Esophagus squamous epithelium (tissue), 5 donors: Measurements from ENCODE around the gene CLOCK. TPM values are rescaled to one million over a fixed set of nuclear protein-coding genes. Genes with fewer than 3 reads are reported as not detected.

Experiments
- DNase-seq: peaks from one replicate; lab custom pipeline; 2025; lab: John Stamatoyannopoulos, UW
- H3K27ac ChIP-seq, 4 donors: fragments of 200-600 bp; sonication (generic); one replicate each; pipeline ENCODE4 v1.5.1; 2016 to 2019; ENCODE audit warnings: mild to moderate bottlenecking in 1 of 4
- H3K27me3 ChIP-seq, 4 donors: fragments of 200-600 bp; sonication (generic); 1 replicate in 3 of 4; 2 replicates in 1 of 4; pipeline versions ENCODE4 v1.5.1 to v1.6.0; 2017 to 2021; ENCODE audit warnings: antibody characterized with exemption in 1 of 4
- H3K36me3 ChIP-seq, 3 donors: fragments of 200-600 bp; sonication (generic); one replicate each; pipeline ENCODE4 v1.5.1; 2016 to 2019
- H3K4me1 ChIP-seq, 3 donors: fragments of 200-600 bp; sonication (generic); one replicate each; pipeline ENCODE4 v1.5.1; 2017 to 2019
- H3K4me3 ChIP-seq, 4 donors: fragments of 200-600 bp; sonication (generic); 1 replicate in 3 of 4; 2 replicates in 1 of 4; pipeline ENCODE4 v1.5.1; 2016 to 2019; ENCODE audit warnings: mild to moderate bottlenecking in 2 of 4, moderate library complexity in 1 of 4
- H3K9me3 ChIP-seq, 3 donors: fragments of 200-600 bp; sonication (generic); one replicate each; pipeline ENCODE4 v1.5.1; 2016 to 2019
- CTCF ChIP-seq, 6 experiments: fragments of 450-650 bp in 4 of 6; fragments of 200-600 bp in 2 of 6; sonication (generic) in 2 of 6; IDR thresholded peaks; one replicate each; pipeline ENCODE4 v1.5.1; 2016 to 2019; ENCODE audit warnings: antibody characterized with exemption in 6 of 6, mild to moderate bottlenecking in 4 of 6, moderate library complexity in 4 of 6
- POLR2A ChIP-seq, 4 donors: fragments of 450-650 bp; IDR thresholded peaks; one replicate each; pipeline ENCODE4 v1.6.1; 2017; ENCODE audit warnings: antibody characterized with exemption in 4 of 4, mild to moderate bottlenecking in 4 of 4, moderate library complexity in 3 of 4
- WGBS, 2 donors: methylation state at CpG; one replicate each; pipeline ENCODE4 v1.1.5; 2018; 5-methylcytosine and 5-hydroxymethylcytosine counted together
- intact Hi-C: fragments of 100-400 bp; cut with DNase I; formaldehyde crosslinking; loops from one replicate; pipeline ENCODE4 v1.15.0; 2022
- total RNA-seq, 4 donors: library from RNA; depleted of rRNA; stranded (reverse); fragments of >200 nt; gene quantifications; one replicate each; pipeline ENCODE4 v1.1.0, GENCODE V29; 2016
- donor health status: DM: yes; HTN: yes; CAD: no.

CLOCK gene
- total RNA-seq, 4 donors from 2014 or later, result 15.2 to 39.3 (median 32.6) TPM

DNA sequence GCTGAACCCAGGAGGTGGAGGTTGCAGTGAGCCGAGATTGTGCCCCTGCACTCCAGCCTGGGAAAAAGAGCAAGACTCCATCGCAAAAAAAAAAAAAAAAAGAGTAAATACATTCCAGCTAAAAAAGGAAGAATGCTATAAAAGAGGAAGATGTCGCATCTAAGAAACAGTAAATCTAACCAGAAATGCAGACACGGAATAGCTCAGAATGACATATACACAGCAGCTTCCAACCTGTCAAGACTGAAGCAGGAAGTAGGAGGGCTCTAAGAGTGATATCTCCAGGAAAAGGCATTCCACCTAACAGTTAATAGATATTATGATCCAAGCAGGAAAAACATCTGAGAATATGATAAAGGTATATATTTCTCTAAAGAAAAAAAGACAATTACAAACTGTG lies 16.0 kb downstream of the CLOCK start:
- no peak for TF ChIP-seq POLR2A (IDR thresholded peaks at IDR 0.05)
- no peak for TF ChIP-seq CTCF (IDR thresholded peaks at IDR 0.05)
- no peak overlapping the region for H3K4me3 ChIP-seq
- H3K4me1 ChIP-seq, result no peaks in the 10 kb centered on the region
- H3K36me3 ChIP-seq, result peaks cover 0 to 17% (median 0%) of the 10 kb centered on the region in 3 donors
- 66 to 86% methylated on average over 4 of the region's 4 CpGs for WGBS, 2 donors
- no peaks in the 10 kb centered on the region for H3K27me3 ChIP-seq
- H3K27ac ChIP-seq, result no peak overlapping the region
- no peak for DNase-seq
- peaks cover 0 to 9% (median 0%) of the 10 kb centered on the region in 3 donors for H3K9me3 ChIP-seq
- intact Hi-C loops, result no loop called here

DNA sequence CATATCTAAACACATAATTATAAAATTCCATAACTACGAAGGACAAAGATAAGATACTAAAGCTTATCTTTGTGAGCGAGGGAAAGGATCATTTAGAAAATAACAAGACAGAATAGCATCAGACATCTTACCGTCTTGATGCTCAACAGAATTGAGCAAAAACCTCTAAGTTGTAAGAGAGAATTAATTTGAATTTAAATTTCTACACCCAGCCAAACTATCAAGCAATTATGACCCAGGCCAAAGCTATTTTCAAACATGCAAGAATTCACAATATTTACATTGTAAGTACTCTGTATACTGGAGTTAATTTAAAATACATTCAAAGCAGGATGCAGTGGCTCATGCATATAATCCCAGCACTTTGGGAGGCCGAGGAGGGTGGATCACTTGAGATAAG lies 16.5 kb downstream of the CLOCK start:
- TF ChIP-seq POLR2A (IDR thresholded peaks at IDR 0.05) (no peak), CTCF (IDR thresholded peaks at IDR 0.05) (no peak)
- WGBS, 2 donors, result 89 to 95% methylated on average over 4 of the region's 4 CpGs
- Histone ChIP-seq H3K27ac (no peak overlapping the region), H3K9me3 (peaks cover 0 to 9% (median 0%) of the 10 kb centered on the region in 3 donors), H3K27me3 (no peaks in the 10 kb centered on the region), H3K36me3 (peaks cover 0 to 17% (median 0%) of the 10 kb centered on the region in 3 donors), H3K4me1 (no peaks in the 10 kb centered on the region), H3K4me3 (no peak overlapping the region)
- no peak for DNase-seq
- intact Hi-C loops, result no loop called here

DNA sequence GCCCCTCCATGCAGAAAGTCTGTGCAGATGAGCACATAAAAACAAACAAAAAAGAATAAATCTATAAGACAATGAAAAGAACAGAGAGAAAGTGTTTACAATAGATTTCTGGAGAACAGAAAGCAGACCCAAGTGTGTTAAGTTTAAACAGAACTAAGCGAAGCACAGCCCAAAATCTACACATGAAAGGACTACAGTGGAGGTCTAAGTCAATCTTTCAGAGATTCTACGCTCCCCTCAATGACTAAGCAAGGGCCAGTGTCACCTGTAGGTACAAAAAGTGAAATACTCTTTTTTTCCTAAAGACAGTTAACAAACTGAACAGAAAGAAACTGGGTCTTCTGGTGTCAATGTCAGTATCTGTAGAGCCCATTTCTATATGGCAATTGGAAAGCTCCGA lies 18.2 kb downstream of the CLOCK start:
- no peak for TF ChIP-seq POLR2A (IDR thresholded peaks at IDR 0.05)
- TF ChIP-seq CTCF (IDR thresholded peaks at IDR 0.05), result no peak
- Histone ChIP-seq H3K27ac (no peak overlapping the region), H3K4me3 (no peak overlapping the region), H3K4me1 (no peaks in the 10 kb centered on the region), H3K9me3 (peaks cover 0 to 3% (median 0%) of the 10 kb centered on the region in 3 donors), H3K36me3 (peaks cover 0 to 11% (median 0%) of the 10 kb centered on the region in 3 donors), H3K27me3 (no peaks in the 10 kb centered on the region)
- 98% methylated on average over 3 of the region's 3 CpGs for WGBS, 2 donors
- no peak for DNase-seq
- intact Hi-C loops, result no loop called here

GRCh38 chr4:55524844-55525571 lies 21.7 kb downstream of the CLOCK start:
- no peak for TF ChIP-seq POLR2A (IDR thresholded peaks at IDR 0.05)
- TF ChIP-seq CTCF (IDR thresholded peaks at IDR 0.05), result no peak
- intact Hi-C loops, result no loop called here

DNA sequence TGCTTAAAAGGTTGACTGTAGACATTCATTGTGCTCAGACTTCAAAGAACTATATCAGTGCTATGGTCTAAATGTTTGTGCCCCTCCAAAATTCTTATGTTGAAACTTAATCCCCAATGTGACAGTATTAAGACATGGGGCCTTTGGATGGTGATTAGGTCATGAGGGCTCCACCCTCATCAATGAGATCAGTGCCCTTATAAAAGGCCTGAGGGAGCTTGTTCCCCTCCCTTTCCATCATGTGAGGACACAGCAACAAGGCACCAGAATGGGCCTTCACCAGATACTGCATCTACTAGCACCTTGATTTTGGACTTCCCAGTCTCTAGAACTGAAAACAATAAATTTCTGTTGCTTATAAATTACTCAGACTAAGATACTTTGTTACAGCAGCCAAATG lies 28.3 kb downstream of the CLOCK start:
- H3K9me3 ChIP-seq, result no peaks in the 10 kb centered on the region
- H3K36me3 ChIP-seq, result no peaks in the 10 kb centered on the region
- DNase-seq, result no peak
- peaks cover 0 to 8% (median 0%) of the 10 kb centered on the region in 3 donors for H3K4me1 ChIP-seq
- TF ChIP-seq POLR2A (IDR thresholded peaks at IDR 0.05) (no peak), CTCF (IDR thresholded peaks at IDR 0.05) (no peak)
- intact Hi-C loops, result no loop called here
- no peak overlapping the region for H3K4me3 ChIP-seq
- no peaks in the 10 kb centered on the region for H3K27me3 ChIP-seq
- H3K27ac ChIP-seq, result no peak overlapping the region

More at GRCh38 chr4:55524844-55525571, 21.7 kb downstream of the CLOCK start:
- H3K9me3 ChIP-seq, result no peaks in the 10 kb centered on the region
- no peak overlapping the region for H3K4me3 ChIP-seq
- WGBS, 2 donors, result 82 to 88% methylated on average over 4 of the region's 4 CpGs
- no peak for DNase-seq
- H3K27me3 ChIP-seq, result no peaks in the 10 kb centered on the region
- peaks cover 0 to 8% (median 0%) of the 10 kb centered on the region in 3 donors for H3K4me1 ChIP-seq
- peaks cover 0 to 5% (median 0%) of the 10 kb centered on the region in 3 donors for H3K36me3 ChIP-seq
- no peak overlapping the region for H3K27ac ChIP-seq
